HepG2 (cell line): ENCODE data around the gene DQX1. TPM values are rescaled to one million over a fixed set of nuclear protein-coding genes. Genes with fewer than 3 reads are reported as not detected.

Source experiments
- CEBPB ChIP-seq: IDR thresholded peaks from 2 replicates; pipeline ENCODE4 v1.6.1; 2011; ENCODE audit warnings: low read depth, low read length, improper control_type of control experiment, borderline replicate concordance
- HNRNPK ChIP-seq: fragments of 200-400 bp; formaldehyde crosslinking; IDR thresholded peaks from 2 replicates; pipeline ENCODE4 v1.6.1; 2018; ENCODE audit warnings: low read length, low read depth, moderate library complexity, mild to moderate bottlenecking; ENCODE audit not compliant: poor library complexity, severe bottlenecking
- MED1 ChIP-seq: sonication (generic); formaldehyde crosslinking; IDR thresholded peaks from 2 replicates; pipeline ENCODE4 v1.4.0; 2020; ENCODE audit warnings: missing genetic modification reagents
- ZNF138 ChIP-seq: sonication (generic); formaldehyde crosslinking; IDR thresholded peaks from 2 replicates; pipeline ENCODE4 v1.5.0; 2020; ENCODE audit warnings: mild to moderate bottlenecking, low read depth, missing genetic modification reagents
- ZNF549 ChIP-seq: sonication (generic); formaldehyde crosslinking; IDR thresholded peaks from 2 replicates; pipeline ENCODE4 v1.5.0; 2020; ENCODE audit warnings: missing genetic modification reagents
- ZNF564 ChIP-seq: sonication (generic); formaldehyde crosslinking; IDR thresholded peaks from 2 replicates; pipeline ENCODE4 v1.8.1; 2023; ENCODE audit warnings: mild to moderate bottlenecking, missing genetic modification reagents
- ZNF782 ChIP-seq: sonication (generic); formaldehyde crosslinking; IDR thresholded peaks from 2 replicates; pipeline ENCODE4 v1.4.0; 2020; ENCODE audit warnings: missing genetic modification reagents, mild to moderate bottlenecking, borderline replicate concordance
- ZNF788 ChIP-seq: sonication (generic); formaldehyde crosslinking; IDR thresholded peaks from 2 replicates; pipeline ENCODE4 v1.5.0; 2020; ENCODE audit warnings: mild to moderate bottlenecking, missing genetic modification reagents, borderline replicate concordance
- polyA plus RNA-seq, 8 experiments: library from polyadenylated mRNA; depleted of rRNA in 3 of 8; stranded (reverse) in 7 of 8; unstranded in 1 of 8; fragments of >200 nt; fragmentation: Illumina TruSeq in 4 of 8; extraction: Trizol in 4 of 8; gene quantifications; 2 replicates each; pipeline versions ENCODE4 v1.2.1 to v1.2.3, GENCODE V29; 2011 to 2016; ENCODE audit warnings: low read depth in 4 of 8, missing spikeins in 1 of 8, mixed read lengths in 1 of 8; ENCODE audit not compliant: insufficient read depth in 1 of 8
- total RNA-seq, 5 experiments: library from RNA; depleted of rRNA; stranded (reverse); fragments of >200 nt; fragmentation: Illumina TruSeq; extraction: Trizol; gene quantifications; 2 replicates each; pipeline ENCODE4 v1.2.3, GENCODE V29; 2016; ENCODE audit warnings: low read depth in 1 of 5
- TF ChIP-seq, protein P1 (sequence below), 2 experiments: IDR thresholded peaks; 2 replicates each; pipeline ENCODE4 v1.6.1; 2011 to 2012; ENCODE audit warnings: low read length in 2 of 2, borderline replicate concordance in 1 of 2, low read depth in 1 of 2, mild to moderate bottlenecking in 1 of 2, moderate library complexity in 1 of 2

DQX1 gene
- total and polyA plus RNA-seq, 2 of the 13 experiments (the other 11 are each of a cell fraction or from before 2014, with no cell fraction given): 27.6 to 89.8 TPM

GRCh38 chr2:74555610-74556103, 29.6 kb upstream of the DQX1 start (continued):
- TF ChIP-seq ZNF549 (CRISPR knock-in tag) (no peak), ZNF138 (no peak), CEBPB (no peak), ZNF782 (CRISPR knock-in tag) (no peak), HNRNPK (no peak), MED1 (CRISPR knock-in tag) (no peak), ZNF788 (CRISPR knock-in tag) (no peak), ZNF564 (no peak)
- TF ChIP-seq, protein P1, sequence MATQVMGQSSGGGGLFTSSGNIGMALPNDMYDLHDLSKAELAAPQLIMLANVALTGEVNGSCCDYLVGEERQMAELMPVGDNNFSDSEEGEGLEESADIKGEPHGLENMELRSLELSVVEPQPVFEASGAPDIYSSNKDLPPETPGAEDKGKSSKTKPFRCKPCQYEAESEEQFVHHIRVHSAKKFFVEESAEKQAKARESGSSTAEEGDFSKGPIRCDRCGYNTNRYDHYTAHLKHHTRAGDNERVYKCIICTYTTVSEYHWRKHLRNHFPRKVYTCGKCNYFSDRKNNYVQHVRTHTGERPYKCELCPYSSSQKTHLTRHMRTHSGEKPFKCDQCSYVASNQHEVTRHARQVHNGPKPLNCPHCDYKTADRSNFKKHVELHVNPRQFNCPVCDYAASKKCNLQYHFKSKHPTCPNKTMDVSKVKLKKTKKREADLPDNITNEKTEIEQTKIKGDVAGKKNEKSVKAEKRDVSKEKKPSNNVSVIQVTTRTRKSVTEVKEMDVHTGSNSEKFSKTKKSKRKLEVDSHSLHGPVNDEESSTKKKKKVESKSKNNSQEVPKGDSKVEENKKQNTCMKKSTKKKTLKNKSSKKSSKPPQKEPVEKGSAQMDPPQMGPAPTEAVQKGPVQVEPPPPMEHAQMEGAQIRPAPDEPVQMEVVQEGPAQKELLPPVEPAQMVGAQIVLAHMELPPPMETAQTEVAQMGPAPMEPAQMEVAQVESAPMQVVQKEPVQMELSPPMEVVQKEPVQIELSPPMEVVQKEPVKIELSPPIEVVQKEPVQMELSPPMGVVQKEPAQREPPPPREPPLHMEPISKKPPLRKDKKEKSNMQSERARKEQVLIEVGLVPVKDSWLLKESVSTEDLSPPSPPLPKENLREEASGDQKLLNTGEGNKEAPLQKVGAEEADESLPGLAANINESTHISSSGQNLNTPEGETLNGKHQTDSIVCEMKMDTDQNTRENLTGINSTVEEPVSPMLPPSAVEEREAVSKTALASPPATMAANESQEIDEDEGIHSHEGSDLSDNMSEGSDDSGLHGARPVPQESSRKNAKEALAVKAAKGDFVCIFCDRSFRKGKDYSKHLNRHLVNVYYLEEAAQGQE (IDR thresholded peaks at IDR 0.05; ENCODE audit: borderline replicate concordance in 1 of 2, low read depth in 1 of 2, low read length in 2 of 2): no peak
